Iris pigment epithelial cell (primary cell): ENCODE measurements around the gene TRPC3.
"Not testable (repeated sequence)": the region's sequence is repeated elsewhere in the genome, so short reads cannot be mapped to it uniquely, and the experiment has no call there.

Source experiments
- DNase-seq: peaks from one replicate; pipeline ENCODE4 v3.0.0-alpha.2; 2011; ENCODE audit warnings: low read depth

TRPC3 gene

DNA sequence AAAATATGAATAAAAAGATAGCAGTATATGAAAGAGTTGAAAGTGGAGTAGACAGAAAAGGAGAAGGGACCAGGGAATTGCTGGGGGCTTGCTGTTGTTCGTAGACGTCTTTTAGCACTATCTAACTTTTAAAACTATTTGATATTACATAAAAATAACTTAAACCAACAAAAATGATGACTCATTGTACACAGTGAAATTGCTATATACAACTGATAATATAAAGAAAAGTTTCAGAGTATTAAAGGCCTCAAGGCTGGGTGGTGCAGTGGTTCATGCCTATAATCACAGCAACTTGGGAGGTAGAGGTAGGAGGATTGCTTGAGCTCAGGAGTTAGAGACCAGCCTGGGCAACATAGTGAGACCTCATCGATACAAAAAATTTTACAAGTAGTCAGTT lies 5.2 kb downstream of the TRPC3 start:
- no peak for DNase-seq

DNA sequence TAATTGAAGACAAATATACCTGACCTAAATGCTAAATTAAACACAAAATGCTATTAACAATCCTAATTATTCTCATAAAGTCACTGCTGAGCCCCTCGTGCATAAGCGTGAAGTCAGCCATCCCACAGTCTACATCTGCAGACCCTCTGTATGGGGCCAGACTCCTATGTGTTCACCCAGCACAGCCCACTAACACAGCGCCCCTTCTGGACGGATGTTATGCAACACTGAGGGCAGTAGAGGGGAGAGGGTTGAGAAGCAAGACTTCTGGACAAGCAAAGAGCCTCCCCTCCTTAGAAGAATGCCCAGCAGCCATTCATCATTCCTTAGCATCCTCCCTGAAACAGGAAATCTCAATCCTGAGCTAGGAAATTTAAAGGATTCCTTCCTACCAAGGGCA lies 7.9 kb downstream of the TRPC3 start:
- DNase-seq: no peak

DNA sequence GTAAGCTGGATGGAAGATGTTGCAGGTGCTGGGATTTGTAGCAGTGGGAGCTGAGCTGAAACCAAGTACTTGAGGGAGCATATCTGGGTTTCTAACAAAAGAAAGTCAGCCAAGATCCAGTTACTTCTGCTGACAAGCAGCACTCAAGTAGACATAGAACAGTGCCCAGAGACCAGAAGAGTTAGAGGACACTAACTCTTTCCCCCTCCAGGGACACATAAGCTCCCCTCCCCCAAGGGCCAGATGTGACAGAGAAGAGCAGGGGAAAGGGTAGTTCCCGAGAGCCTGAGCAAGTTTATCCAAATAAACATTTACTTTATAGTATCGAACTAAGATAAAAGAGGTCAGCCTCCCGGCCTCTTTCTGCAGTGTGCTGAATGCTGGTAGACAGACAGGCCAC lies 12.2 kb downstream of the TRPC3 start:
- DNase-seq: no peak

DNA sequence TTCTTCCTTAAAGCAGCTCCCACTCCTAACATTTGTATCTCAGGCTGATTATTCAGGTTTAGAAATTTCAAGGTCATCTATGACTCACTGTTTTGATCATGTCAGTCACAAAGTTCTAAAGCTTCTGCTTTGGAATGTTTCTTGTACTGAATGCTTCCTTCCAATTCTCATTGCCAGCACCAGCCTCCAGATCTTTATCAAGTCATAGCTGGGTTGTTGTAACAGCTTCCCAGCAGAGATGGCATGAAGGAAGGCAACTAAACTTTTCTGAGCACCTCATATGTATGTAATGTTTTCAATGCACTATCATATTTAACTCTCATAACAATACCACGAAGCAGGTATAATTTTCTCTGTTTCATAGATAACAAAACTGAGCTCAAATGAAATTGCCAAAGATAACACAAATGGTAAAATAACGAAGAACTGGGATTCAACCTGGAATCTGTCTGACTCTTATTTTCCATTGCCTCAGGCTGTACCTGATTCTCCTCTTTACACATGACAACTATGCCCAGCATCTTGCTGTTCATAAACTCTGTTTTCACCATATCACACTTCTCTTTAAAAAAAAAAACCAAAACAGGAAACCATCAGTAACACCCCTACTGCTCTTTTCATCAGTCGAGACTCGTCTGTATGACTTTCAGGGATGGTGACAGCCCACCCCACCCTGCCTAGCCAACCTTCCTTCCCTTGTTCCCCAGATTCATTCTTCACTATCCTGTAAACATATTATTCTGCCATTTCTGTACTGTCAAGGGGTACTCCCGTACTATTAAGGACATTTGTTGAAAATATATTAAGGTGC lies 13.4 kb downstream of the TRPC3 start:
- DNase-seq: peak; percentile 72

DNA sequence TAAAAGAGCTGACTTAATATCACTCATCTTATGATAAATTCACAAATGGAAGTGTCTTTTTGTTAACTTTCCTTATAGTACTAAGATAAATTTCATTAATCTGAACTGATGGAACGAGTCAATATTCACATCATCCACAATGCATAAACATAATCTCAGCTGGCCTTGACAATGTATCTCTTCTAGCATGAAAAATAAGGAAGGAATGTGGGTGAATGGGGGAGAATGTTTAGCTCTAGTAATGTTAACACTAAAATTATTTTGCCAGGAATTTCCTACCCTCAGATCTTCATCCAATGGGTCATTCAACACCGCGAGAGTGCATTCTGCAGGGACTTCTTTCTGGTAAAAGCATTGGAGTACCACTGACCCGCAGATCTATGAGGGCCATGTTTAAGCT lies 15.8 kb downstream of the TRPC3 start:
- DNase-seq: peak; percentile 56

DNA sequence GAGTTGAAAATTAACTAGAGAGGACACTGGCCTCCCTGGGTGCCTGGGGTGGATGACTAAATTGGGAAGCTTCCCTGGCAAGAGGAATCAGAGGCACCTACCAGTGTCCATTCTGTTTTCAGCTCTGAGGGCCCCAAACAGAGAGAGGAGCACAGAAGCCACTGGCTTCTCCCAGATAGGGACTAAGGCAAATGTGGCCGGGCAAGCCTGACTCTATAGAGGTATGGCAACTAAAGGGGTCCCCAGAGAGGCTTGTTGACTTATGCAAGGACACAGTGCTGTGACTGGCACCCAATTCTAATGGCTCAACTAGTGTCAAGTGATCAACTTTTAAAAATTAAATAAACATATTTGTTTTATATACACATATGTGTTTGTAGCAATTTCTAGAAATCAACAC lies 17.2 kb downstream of the TRPC3 start:
- no peak for DNase-seq

DNA sequence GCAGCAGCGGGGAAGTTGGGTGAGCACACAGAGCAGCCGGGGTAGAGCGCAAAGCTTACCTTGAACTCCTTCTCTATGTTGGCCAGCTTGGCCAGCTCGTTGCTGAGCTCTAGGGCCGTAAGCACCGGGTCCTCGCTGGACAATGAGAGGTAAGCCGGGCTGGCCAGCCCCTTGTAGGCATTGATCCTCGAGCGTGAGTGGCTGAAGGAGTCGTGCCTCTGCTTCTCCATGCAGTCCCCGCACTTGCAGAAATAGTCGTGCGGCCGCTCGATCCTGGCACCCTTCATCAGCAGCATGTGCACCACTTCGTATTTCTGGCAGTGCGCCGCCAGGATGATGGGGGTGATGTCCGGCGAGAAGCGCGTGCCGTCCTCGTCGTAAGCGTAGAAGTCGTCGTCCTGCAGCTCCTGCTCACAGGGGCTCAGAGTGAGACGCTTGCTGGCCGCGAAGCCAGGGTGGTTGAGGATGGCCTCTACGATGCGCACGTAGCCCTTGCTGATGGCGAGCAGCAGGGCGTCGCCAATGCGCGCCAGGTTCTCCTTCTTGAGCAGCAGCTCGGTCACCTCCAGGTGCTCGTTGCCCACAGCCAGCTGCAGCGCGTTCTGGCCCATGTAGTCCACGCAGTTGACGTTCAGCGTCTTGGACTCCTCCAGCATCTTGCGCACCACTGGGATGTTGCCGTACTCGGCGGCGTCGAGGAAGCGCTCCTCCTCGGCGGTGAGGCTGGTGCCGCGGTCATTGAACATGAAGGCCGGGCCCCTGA lies 19.5 kb downstream of the TRPC3 start:
- DNase-seq: no peak

DNA sequence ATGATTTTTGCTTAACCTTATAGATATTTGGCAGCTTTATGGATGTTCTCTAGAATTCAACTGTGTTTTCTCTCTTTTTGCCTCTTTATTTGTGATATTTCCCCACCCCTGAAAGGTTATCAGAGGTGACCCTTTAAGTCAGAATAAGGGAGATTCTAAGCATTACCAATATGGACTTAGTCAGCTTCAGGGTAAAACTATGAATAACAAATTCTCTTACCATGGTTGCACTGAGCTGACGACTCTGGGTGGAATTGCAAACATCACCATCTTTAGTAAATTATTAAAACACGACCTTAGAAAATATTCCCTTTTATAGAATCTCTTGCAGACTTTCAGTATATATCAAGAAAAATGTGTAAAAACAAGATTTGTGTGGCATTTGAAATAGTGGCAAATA lies 21.6 kb downstream of the TRPC3 start:
- no peak for DNase-seq

DNA sequence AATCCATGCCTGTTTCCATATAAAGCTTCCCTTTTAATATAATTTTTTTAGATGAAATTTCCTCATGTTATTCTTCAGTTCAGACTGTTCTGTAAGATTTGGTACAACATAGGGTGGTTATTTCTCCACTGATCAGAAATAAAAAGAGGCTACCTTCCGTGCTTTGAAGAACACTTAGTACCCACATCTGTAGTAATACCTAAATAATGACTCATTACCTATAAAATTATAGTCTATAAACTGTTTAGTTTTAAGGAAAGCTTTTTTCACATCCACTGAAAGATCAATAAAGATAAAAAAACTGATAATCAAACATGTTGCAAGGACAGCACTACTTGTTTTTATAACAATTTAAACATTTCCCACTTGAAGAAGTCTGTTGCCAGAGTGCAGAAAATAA lies 23.9 kb downstream of the TRPC3 start:
- DNase-seq: no peak

DNA sequence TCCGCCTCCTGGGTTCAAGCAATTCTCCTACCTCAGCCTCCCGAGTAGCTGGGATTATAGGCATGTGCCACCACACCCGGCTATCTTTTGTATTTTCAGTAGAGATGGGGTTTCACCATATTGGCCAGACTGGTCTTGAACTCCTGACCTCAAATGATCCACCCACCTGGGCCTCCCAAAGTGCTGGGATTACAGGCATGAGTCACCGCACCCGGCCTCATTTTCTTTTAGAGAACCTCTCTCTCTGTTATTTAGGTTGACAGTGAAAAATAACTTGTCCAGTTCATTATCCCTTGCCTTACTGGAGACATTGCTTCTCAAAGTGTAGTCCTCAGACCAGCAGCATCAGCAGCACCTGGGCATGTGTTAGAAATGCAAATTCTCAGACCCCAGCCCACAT lies 25.4 kb downstream of the TRPC3 start:
- not testable (repeated sequence) for DNase-seq

DNA sequence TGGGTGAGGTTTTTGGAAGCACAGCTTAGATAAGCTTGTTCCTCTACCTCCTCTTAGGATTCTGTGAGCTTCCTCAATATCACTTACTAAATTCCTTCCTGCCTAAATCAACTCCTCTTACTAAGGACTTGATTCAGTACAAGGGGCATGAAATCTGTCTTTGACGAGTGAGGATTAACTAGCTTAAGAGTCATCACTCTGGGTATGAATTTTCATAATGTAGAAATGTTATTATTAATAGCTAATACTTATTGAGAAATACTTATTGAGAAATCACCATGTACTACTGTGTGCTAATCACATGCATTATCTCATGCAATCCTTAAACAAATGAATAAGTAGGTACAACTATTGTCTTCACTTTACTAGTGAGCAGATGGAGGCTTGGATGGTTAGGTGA lies 28.6 kb downstream of the TRPC3 start:
- DNase-seq: peak; percentile 62

DNA sequence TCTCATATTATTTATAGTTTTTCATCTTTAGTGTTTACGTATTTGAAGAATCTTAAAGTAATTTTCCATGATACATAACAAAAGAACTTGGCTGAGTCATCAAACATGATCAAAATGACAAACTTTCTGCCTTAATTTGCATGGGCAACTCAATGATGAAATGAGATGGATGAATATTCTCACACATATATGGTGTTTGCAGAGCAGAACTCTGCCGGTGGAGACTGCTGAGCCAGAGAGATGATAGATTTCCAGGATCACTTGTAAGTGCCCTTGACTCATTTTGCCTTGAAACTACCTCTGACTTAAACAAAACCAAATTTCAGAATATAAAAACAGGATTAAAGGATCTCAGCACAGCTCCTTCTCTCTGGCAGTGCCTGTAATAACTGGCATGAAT lies 38.2 kb downstream of the TRPC3 start:
- DNase-seq: peak; percentile 39

DNA sequence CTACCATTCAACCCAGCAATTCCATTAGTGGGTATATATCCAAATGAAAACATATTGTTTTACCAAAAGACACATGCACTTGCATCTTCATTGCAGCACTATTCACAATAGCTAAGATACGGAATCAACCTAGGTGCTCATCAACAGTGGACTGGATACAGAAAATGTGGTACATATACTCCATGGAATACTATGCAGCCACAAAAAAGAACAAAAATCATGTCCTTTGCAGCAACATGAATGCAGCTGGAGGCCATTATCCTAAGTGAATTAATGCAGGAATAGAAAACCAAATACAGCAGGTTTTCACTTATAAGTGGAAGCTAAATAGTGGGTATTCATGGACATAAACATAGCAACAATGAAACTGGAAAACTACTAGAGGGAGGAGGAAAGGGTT lies 43.5 kb downstream of the TRPC3 start:
- no peak for DNase-seq

DNA sequence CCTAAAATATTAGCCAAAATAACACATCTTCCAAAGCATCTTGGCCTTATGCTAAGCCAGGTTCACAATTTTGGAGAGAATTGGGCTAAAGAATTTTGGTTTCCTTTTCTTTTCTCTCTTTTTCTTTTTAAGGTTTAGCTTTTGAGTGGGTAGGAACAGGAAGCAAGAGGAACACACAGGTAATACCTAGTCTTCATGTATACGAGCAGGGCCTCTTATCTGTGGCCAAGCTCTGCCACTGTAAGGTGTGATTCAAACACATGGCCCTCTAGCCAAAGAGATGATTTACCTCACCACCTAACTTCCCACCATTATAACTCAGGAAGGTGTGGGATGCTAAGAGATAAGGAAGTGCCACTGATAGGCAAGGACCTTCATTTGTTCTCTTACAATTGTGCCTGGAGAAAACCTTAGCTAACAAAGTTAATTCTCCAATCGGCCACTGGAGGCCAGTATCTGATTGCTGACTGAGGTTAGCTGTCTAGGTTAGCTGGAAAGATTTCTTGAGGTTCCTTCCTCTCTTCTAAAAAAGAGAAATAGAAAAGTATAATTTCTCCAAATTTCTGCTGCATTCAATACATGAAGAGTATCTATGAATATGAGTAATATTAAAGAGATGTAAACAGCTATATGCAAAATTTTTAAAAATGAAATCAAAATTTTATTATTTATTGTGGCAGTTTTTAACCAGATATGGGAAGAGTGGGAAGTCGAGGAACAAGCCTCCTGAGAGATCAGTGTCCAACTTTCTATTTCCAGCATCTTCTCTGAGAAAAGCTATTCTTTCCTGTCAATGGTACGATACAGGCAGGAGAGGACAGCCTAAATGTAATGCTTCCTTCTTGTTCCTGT lies 51.5 kb downstream of the TRPC3 start:
- DNase-seq: peak; percentile 66

DNA sequence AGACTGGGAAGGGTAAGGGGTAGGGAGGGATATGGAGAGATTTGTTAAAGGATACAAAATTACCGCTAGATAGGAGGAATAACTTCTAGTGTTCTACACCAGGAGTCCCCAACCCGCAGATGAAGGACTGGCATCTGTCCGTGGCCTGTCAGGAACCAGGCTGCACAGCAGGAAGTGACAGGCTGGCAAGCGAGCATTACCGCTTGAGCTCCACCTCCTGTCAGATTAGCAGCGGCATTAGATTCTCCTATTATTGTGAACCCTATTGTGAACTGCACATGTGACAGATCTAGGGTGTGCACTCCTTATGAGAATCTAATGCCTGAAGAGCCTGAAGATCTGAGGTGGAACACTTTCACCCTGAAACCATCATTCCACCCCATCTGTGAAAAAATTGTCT lies 53.7 kb downstream of the TRPC3 start:
- DNase-seq: no peak

DNA sequence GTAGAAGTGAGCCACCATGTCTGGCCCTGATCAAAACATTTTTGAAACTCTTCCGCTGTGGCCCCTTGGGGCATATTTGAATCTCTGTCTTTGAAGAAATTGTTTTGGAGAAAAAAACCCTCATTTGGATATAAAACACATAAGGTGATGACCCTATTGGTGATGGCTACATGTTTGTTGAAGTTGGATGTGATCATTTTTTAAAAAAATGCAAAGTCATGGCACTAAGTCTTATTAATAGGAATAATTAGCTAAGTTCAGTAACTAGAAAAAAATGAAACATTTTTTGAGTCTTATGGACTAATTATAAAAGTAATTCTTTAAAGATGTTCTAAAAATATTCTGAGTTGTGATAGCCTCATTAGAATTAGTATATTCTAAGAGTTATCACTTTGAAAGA lies 63.7 kb downstream of the TRPC3 start:
- DNase-seq: no peak

DNA sequence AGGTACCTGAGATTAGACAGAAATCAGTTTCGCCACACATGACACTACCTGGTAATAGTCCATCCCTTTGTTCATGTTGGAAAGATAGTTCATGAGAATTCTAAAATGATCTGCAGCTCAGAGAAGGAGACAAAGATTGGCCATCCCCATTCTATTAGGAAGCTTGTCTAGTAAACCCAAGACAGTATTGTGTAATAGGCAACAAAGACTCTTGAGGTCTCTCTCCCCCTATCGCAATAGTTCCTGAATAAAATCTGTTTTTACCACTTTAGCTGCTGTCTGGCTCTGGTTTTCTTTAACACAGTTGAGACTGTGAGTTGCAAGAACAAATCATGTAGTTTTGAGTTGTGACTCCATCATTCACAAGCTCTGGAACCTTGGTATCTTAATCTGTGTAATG lies 66.7 kb downstream of the TRPC3 start:
- DNase-seq: no peak

DNA sequence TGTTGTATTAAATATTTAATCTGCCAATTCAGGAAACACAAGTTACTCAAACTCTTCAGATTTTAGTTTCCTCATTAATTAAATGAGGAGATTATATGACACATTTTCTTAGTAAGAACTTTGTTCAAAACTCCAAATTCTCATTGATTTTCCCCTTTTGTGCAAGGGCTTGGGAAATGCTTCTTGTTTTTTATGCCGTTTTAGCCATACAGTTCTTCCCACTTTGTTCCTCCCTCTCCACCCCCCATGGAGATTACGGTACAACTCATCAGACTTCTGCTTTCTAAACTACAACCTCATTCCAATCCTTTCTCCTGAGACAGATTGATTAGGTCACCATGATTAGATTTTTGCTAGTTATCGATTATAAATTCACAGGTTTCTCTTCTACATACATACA lies 70.7 kb downstream of the TRPC3 start:
- DNase-seq: no peak

DNA sequence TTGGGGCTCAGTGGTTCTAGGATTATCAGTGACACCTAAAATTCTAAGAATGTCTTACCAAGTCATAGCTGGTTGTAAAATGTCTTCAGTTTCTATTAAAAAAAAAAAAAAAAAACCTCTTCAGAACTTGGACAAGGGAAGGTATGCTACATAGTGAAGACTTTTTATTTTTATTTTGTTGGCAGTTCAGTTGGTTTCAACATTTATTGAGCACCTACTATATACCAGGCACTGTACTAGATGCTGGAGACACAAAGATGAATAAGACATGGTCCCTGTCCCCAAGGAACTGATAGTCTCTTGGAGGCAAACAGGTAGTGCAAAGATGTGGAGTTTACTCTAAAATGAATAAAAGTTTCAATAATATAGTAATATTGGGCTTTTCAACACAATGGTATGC lies 72.7 kb downstream of the TRPC3 start:
- no peak for DNase-seq

DNA sequence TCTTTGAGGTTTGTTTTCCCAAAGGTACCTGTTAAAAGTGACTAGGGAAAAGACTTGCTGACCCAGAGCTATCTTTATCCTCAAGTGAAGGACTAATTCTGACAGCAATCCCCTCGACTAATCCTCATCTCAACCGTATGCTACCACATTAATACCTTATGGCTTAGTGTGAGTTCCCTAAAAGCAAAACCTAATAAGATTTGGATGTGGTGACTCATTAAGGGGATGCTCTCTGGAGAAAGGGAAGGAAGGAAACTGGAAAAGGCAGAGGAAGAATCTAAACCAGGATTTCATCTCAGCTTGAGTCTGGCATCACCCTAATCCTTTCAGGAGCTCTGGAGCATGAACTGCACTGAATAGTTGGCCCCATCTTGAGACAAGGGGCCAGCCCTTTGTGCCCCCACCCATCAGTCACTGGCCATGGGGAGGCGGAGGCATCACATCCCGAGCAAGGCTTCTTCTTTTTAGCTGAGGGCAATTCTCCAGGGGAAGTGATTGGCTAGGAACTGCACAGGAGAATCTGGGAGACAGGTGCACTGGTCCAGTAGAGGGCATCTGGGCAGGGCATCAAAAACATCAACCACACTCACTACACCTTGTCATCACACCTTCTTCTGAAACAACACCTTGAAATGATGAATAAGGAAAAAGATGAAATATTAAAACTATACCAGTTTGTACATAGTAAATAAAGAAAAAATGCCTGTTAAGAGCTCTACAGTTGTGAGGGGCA lies 74.7 kb downstream of the TRPC3 start:
- DNase-seq: no peak

DNA sequence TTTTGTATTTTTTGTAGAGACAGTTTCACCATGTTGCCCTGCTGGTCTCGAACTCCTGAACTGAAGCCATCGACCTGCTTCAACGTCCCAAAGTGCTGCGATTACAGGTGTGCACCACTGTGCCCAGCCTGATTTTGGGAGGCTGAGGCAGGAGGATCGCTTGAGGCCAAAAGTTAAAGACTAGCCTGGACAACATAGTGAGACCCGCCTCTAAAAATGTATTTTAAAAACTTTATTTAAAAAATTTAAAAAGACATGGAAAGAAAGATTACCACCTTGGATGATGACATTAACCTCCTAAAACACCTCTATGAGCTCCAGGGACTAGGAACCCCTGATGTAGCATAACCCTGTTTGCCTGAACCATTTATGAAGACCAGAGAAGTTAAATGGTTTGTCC lies 75.8 kb downstream of the TRPC3 start:
- no peak for DNase-seq

DNA sequence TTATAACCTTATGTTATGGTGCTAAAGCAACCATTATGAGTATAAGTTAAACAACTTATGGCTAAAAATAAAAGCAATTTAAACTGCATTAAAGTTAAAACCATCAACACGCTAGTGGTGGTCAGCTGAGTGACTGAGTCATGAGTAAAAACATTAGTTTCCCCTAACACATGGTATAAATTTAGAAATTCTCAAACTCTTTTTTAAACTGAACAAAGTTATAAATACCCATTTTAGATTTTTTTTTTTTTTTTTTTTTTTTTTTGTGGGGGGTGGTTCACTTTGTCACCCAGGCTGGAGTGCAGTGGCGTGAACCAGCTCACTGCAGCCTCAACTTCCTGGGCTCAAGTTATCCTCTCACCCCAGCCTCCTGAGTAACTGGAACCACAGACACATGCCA lies 76.2 kb downstream of the TRPC3 start:
- DNase-seq: no peak
